ENCODE data around the gene TNIP2.

GRCh38 chr4:2725380-2725779 is 30.8 kb downstream of the TNIP2 start:
- TF ChIP-seq YY1 (IDR thresholded peaks at IDR 0.05; ENCODE audit: insufficient read depth, insufficient read length): no peak
- TF ChIP-seq SUZ12 (IDR thresholded peaks at IDR 0.05; ENCODE audit: extremely low read depth, insufficient read depth, insufficient read length): no peak

Measured in NT2/D1 (cell line).